Type B pancreatic cell (in vitro differentiated cells): ENCODE measurements around the gene SIM1. TPM values are rescaled to one million over a fixed set of nuclear protein-coding genes. Genes with fewer than 3 reads are reported as not detected.

Experiments used
- DNase-seq: peaks from one replicate; pipeline ENCODE4 v3.0.0; 2021; ENCODE audit warnings: mixed read lengths; ENCODE audit not compliant: unreplicated experiment; ENCODE audit errors: extremely low spot score
- H3K27ac Mint-ChIP-seq: 2 replicates; pipeline ENCODE4 v1.8.0; 2021; ENCODE audit warnings: mild to moderate bottlenecking, mixed read lengths
- H3K27me3 Mint-ChIP-seq: 2 replicates; pipeline ENCODE4 v1.8.0; 2021; ENCODE audit warnings: mixed read lengths
- H3K36me3 Mint-ChIP-seq: 2 replicates; pipeline ENCODE4 v1.8.0; 2021; ENCODE audit warnings: mixed read lengths
- H3K4me1 Mint-ChIP-seq: one replicate; pipeline ENCODE4 v1.8.0; 2021; ENCODE audit warnings: mixed read lengths; ENCODE audit not compliant: unreplicated experiment
- H3K4me3 Mint-ChIP-seq: 2 replicates; pipeline ENCODE4 v1.8.0; 2021; ENCODE audit warnings: mild to moderate bottlenecking, mixed read lengths
- H3K9me3 Mint-ChIP-seq: 2 replicates; pipeline ENCODE4 v1.8.0; 2021; ENCODE audit warnings: mixed read lengths
- total RNA-seq: library from RNA; stranded (reverse); gene quantifications from 2 replicates; pipeline ENCODE4 v1.2.1, GENCODE V29; 2021; ENCODE audit warnings: low replicate concordance
- TF ChIP-seq, protein P1 (sequence below): fragments of 200-600 bp; sonication (generic); conservative IDR thresholded peaks from 2 replicates; pipeline ENCODE4 v1.5.0; 2021; ENCODE audit warnings: antibody characterized with exemption, mild to moderate bottlenecking

Gene SIM1
- total RNA-seq, 1 donor from 2014 or later: 7.1 TPM

DNA sequence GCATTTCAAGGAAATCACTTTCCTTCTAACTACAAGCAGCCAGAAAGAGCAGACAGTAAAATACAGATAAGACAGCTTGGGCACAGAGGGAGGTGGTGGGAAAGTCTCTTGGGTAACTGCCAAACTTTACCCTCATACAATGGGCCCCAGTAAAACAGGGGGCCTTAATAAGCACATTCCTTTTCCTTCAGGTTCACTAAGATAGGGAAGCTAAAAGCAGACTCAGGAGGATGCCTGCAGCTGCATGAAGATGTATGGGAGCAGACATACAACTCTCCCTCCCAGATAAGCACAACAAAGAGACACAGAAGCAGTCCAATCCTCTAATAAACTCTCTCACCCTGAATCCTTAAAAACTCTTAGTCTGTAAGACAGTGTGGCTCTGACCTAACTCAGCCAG, 49.0 kb downstream of the SIM1 start:
- TF ChIP-seq, protein P1, sequence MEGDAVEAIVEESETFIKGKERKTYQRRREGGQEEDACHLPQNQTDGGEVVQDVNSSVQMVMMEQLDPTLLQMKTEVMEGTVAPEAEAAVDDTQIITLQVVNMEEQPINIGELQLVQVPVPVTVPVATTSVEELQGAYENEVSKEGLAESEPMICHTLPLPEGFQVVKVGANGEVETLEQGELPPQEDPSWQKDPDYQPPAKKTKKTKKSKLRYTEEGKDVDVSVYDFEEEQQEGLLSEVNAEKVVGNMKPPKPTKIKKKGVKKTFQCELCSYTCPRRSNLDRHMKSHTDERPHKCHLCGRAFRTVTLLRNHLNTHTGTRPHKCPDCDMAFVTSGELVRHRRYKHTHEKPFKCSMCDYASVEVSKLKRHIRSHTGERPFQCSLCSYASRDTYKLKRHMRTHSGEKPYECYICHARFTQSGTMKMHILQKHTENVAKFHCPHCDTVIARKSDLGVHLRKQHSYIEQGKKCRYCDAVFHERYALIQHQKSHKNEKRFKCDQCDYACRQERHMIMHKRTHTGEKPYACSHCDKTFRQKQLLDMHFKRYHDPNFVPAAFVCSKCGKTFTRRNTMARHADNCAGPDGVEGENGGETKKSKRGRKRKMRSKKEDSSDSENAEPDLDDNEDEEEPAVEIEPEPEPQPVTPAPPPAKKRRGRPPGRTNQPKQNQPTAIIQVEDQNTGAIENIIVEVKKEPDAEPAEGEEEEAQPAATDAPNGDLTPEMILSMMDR: no peak
- H3K27ac Mint-ChIP-seq: no peak overlapping the region
- H3K4me1 Mint-ChIP-seq: peaks cover 13% of the 10 kb centered on the region
- H3K4me3 Mint-ChIP-seq: no peak overlapping the region
- H3K27me3 Mint-ChIP-seq: peaks cover 4% of the 10 kb centered on the region
- no peaks in the 10 kb centered on the region for H3K36me3 Mint-ChIP-seq
- no peak for DNase-seq
- no peaks in the 10 kb centered on the region for H3K9me3 Mint-ChIP-seq

DNA sequence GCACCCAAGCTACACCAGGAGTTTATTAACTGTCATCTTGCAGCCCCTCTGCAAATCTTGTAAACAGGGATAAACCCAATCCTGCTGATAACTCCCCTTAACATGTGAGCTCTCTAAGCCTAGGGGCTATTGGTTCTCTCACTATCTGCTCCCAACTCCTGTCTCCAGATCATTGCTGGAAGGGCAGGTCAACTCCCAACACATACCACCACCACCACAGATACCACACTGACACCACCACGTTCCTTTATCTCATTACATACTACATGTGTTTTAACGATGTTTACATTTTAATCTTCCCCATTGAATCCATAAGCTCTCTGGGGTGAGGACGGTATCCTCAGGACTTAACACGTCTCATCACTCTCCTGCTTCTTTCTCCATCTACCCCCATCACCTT, 51.8 kb downstream of the SIM1 start:
- Mint-ChIP-seq H3K27ac (no peak overlapping the region), H3K4me1 (peaks cover 8% of the 10 kb centered on the region), H3K27me3 (peaks cover 4% of the 10 kb centered on the region), H3K9me3 (no peaks in the 10 kb centered on the region), H3K36me3 (no peaks in the 10 kb centered on the region), H3K4me3 (no peak overlapping the region)
- DNase-seq: no peak
- TF ChIP-seq, protein P1: no peak

- TF ChIP-seq, protein P1: no peak
- H3K27ac Mint-ChIP-seq: no peak overlapping the region
- DNase-seq: no peak
- no peak overlapping the region for H3K4me3 Mint-ChIP-seq
- H3K4me1 Mint-ChIP-seq: no peaks in the 10 kb centered on the region
- H3K36me3 Mint-ChIP-seq: no peaks in the 10 kb centered on the region
- no peaks in the 10 kb centered on the region for H3K9me3 Mint-ChIP-seq
- no peaks in the 10 kb centered on the region for H3K27me3 Mint-ChIP-seq
Observed at GRCh38 chr6:100404051-100404450, 60.7 kb downstream of the SIM1 start.

DNA sequence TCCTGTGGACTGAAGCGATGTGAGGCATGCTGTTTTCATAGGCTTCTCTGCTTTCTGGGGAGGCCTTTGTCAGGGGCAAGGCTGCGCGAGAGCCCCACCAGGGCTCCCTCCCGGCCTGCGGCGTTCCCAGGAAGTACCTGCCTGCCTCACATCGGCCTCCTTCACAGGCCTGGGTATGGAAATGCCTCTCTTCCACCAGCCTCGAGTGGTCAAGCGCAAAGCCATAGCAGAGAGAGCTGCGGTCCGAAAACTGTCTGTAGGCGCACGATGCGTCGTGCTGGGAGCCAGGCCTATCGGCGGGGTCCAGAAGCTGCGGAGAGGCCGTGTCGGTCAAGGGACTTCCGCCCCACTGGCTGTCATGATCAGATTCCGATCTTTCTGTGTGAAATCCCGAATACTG, 71.2 kb downstream of the SIM1 start:
- TF ChIP-seq, protein P1: no peak
- DNase-seq: no peak
- peaks cover 9% of the 10 kb centered on the region for H3K4me1 Mint-ChIP-seq
- H3K4me3 Mint-ChIP-seq: no peak overlapping the region
- no peaks in the 10 kb centered on the region for H3K36me3 Mint-ChIP-seq
- no peaks in the 10 kb centered on the region for H3K9me3 Mint-ChIP-seq
- H3K27me3 Mint-ChIP-seq: no peaks in the 10 kb centered on the region
- no peak overlapping the region for H3K27ac Mint-ChIP-seq

GRCh38 chr6:100392423-100392822, 72.3 kb downstream of the SIM1 start:
- Mint-ChIP-seq H3K27me3 (no peaks in the 10 kb centered on the region), H3K27ac (no peak overlapping the region), H3K36me3 (no peaks in the 10 kb centered on the region), H3K4me1 (peaks cover 9% of the 10 kb centered on the region), H3K9me3 (no peaks in the 10 kb centered on the region), H3K4me3 (no peak overlapping the region)
- TF ChIP-seq, protein P1: no peak
- DNase-seq: no peak

GRCh38 chr6:100388868-100389519, 75.7 kb downstream of the SIM1 start:
- Mint-ChIP-seq H3K36me3 (no peaks in the 10 kb centered on the region), H3K4me1 (peaks cover 9% of the 10 kb centered on the region), H3K27ac (no peak overlapping the region), H3K27me3 (no peaks in the 10 kb centered on the region), H3K9me3 (no peaks in the 10 kb centered on the region), H3K4me3 (no peak overlapping the region)
- DNase-seq: no peak
- TF ChIP-seq, protein P1: no peak
